GM19372 (cell line): Measurements from ENCODE around the gene GLG1.
"Not testable (repeated sequence)": the region's sequence is repeated elsewhere in the genome, so short reads cannot be mapped to it uniquely, and the experiment has no call there.

ENCODE experiments used
- ATAC-seq: cut with Tn5 transposase; IDR thresholded peaks from one replicate; pipeline ENCODE4 v1.9.1; 2021; ENCODE audit warnings: mild to moderate bottlenecking, low read depth, moderate library complexity; ENCODE audit not compliant: unreplicated experiment

GLG1 gene

GRCh38 chr16:74606521-74607309 lies at the start of gene GLG1:
GLG1 (minus strand) TSS chr16:74607114; CDS start chr16:74607094, 20 bp downstream.
- ATAC-seq, result peak; percentile 94

- ATAC-seq, result no peak
Observed at GRCh38 chr16:74654536-74655050, 47.7 kb upstream of the GLG1 start.

- not testable (repeated sequence) for ATAC-seq
Observed at GRCh38 chr16:74652883-74653282, 46.0 kb upstream of the GLG1 start.

GRCh38 chr16:74652249-74652648 lies 45.3 kb upstream of the GLG1 start:
- no peak for ATAC-seq

GRCh38 chr16:74651841-74652240 lies 44.9 kb upstream of the GLG1 start:
- no peak for ATAC-seq

GRCh38 chr16:74650966-74651567 lies 44.2 kb upstream of the GLG1 start:
- ATAC-seq, result no peak

- no peak for ATAC-seq
Observed at GRCh38 chr16:74649839-74650504, 43.1 kb upstream of the GLG1 start.

- ATAC-seq, result no peak
Observed at GRCh38 chr16:74641969-74642368, 35.1 kb upstream of the GLG1 start.

GRCh38 chr16:74637742-74638453 lies 31.0 kb upstream of the GLG1 start:
- ATAC-seq, result no peak

GRCh38 chr16:74635303-74635702 lies 28.4 kb upstream of the GLG1 start:
- ATAC-seq, result no peak

GRCh38 chr16:74633686-74634085 lies 26.8 kb upstream of the GLG1 start:
- ATAC-seq, result no peak

- no peak for ATAC-seq
Observed at GRCh38 chr16:74627506-74628220, 20.7 kb upstream of the GLG1 start.

GRCh38 chr16:74626741-74627416 lies 20.0 kb upstream of the GLG1 start:
- ATAC-seq, result no peak

GRCh38 chr16:74625500-74626350 lies 18.8 kb upstream of the GLG1 start:
- no peak for ATAC-seq

- no peak for ATAC-seq
Observed at GRCh38 chr16:74623839-74624235, 16.9 kb upstream of the GLG1 start.

- ATAC-seq, result no peak
Observed at GRCh38 chr16:74623214-74623838, 16.4 kb upstream of the GLG1 start.

GRCh38 chr16:74622005-74622404 lies 15.1 kb upstream of the GLG1 start:
- no peak for ATAC-seq

GRCh38 chr16:74617206-74617788 lies 10.4 kb upstream of the GLG1 start:
- ATAC-seq, result no peak
